ENCODE measurements around the gene RPN2.
A peak's percentile ranks its signal among the peaks of the same experiment; 100 is the strongest.

RPN2 gene

GRCh38 chr20:37188787-37189186 is 9.7 kb downstream of the RPN2 start:
- DNase-seq, result no peak

- DNase-seq, result no peak
Measured at GRCh38 chr20:37189416-37190016, 10.4 kb downstream of the RPN2 start.

GRCh38 chr20:37190354-37191112 is 11.4 kb downstream of the RPN2 start:
- no peak for DNase-seq

- peak; percentile 38 to 62 (median 55) for DNase-seq
Measured at GRCh38 chr20:37192137-37192854, 13.2 kb downstream of the RPN2 start.

GRCh38 chr20:37193226-37193625 is 14.1 kb downstream of the RPN2 start:
- no peak for DNase-seq

GRCh38 chr20:37193821-37194220 is 14.7 kb downstream of the RPN2 start:
- no peak for DNase-seq

- DNase-seq, result peak in 1 of 5 donors; percentile 19
Measured at GRCh38 chr20:37194621-37195417, 15.7 kb downstream of the RPN2 start.

GRCh38 chr20:37198932-37199660 is 20.0 kb downstream of the RPN2 start:
- DNase-seq, result no peak

GRCh38 chr20:37200376-37200775 is 21.2 kb downstream of the RPN2 start:
- DNase-seq, result no peak

- no peak for DNase-seq
Measured at GRCh38 chr20:37200926-37201826, 22.0 kb downstream of the RPN2 start.

- no peak for DNase-seq
Measured at GRCh38 chr20:37201827-37202162, 22.7 kb downstream of the RPN2 start.

GRCh38 chr20:37202267-37202943 is 23.3 kb downstream of the RPN2 start:
- no peak for DNase-seq

GRCh38 chr20:37204056-37204455 is 24.9 kb downstream of the RPN2 start:
- DNase-seq, result no peak

- no peak for DNase-seq
Measured at GRCh38 chr20:37205130-37205529, 26.0 kb downstream of the RPN2 start.

- DNase-seq, result no peak
Measured at GRCh38 chr20:37205794-37206193, 26.7 kb downstream of the RPN2 start.

- DNase-seq, result no peak
Measured at GRCh38 chr20:37207171-37207570, 28.0 kb downstream of the RPN2 start.

GRCh38 chr20:37209193-37209592 is 30.1 kb downstream of the RPN2 start:
- DNase-seq, result no peak

GRCh38 chr20:37209661-37210314 is 30.7 kb downstream of the RPN2 start:
- no peak for DNase-seq

GRCh38 chr20:37218441-37218840 is 39.3 kb downstream of the RPN2 start:
- DNase-seq, result no peak

GRCh38 chr20:37218976-37219375 is 39.8 kb downstream of the RPN2 start:
- DNase-seq, result no peak

All from T-helper 1 cell (primary cell).